Activated CD8-positive, alpha-beta memory T cell treated with anti-CD3 and anti-CD28 coated beads, Interleukin-2, amount 10 ng/mL, durations not matched to agents 7 days and 5 days (primary cell): ENCODE measurements around the gene ABCD3. TPM values are rescaled to one million over a fixed set of nuclear protein-coding genes. Genes with fewer than 3 reads are reported as not detected.
"Not testable (repeated sequence)": the region's sequence is repeated elsewhere in the genome, so short reads cannot be mapped to it uniquely, and the experiment has no call there.

ENCODE experiments used
- ATAC-seq: fragments of 150-1000 bp; cut with Tn5 transposase; one replicate; pipeline ENCODE4 v1.10.0; 2021; ENCODE audit warnings: moderate library complexity
- CTCF ChIA-PET: fragments of 350-600 bp; sonication (Branson Sonifier 250); formaldehyde crosslinking; loops from one replicate; lab custom pipeline; 2021; ENCODE audit warnings: antibody characterized with exemption; lab: Charles Lee
- DNase-seq: peaks from one replicate; pipeline ENCODE4 v3.0.0-alpha.2; 2020
- H3K27ac Mint-ChIP-seq: one replicate; pipeline ENCODE4 v1.8.0; 2021; ENCODE audit warnings: mild to moderate bottlenecking, mixed read lengths
- H3K27me3 Mint-ChIP-seq: one replicate; pipeline ENCODE4 v1.8.0; 2021; ENCODE audit warnings: mixed read lengths
- H3K36me3 Mint-ChIP-seq: one replicate; pipeline ENCODE4 v1.8.0; 2021; ENCODE audit warnings: mild to moderate bottlenecking, mixed read lengths
- H3K4me1 Mint-ChIP-seq: one replicate; pipeline ENCODE4 v1.8.0; 2021; ENCODE audit warnings: mixed read lengths
- H3K4me3 Mint-ChIP-seq: one replicate; pipeline ENCODE4 v1.8.0; 2021; ENCODE audit warnings: mild to moderate bottlenecking, moderate library complexity, mixed read lengths
- H3K9me3 Mint-ChIP-seq: one replicate; pipeline ENCODE4 v1.8.0; 2022; ENCODE audit warnings: low read depth, mixed read lengths
- total RNA-seq, 2 experiments: library from RNA; stranded (reverse); gene quantifications; one replicate each; pipeline ENCODE4 v1.2.3, GENCODE V29; 2021

The ABCD3 gene
- total RNA-seq, 2 experiments from 2014 or later, result 21.2 to 22.6 TPM

DNA sequence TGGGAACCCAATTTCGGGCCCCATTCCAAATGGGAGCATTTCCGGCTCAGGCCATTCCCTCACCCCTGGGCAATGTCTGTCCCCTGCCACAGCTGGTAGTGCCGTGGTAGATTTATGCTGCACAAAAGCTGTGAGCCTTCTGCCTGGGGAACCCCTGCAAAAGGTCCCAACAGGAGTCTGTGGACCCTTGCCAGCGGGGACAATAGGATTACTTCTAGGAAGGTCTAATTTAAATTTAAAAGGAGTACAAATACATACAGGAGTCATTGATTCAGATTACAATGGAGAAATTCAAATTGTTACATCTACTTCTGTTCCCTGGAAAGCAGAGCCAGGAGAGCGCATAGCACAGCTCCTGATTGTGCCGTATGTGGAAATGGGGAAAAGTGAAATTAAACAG, 28.0 kb downstream of the ABCD3 start:
- CTCF ChIA-PET, DNase-seq, H3K4me1 Mint-ChIP-seq, H3K4me3 Mint-ChIP-seq, H3K27ac Mint-ChIP-seq, ATAC-seq, H3K27me3 Mint-ChIP-seq: not testable (repeated sequence)
- peaks cover 40% of the 10 kb centered on the region for H3K9me3 Mint-ChIP-seq
- peaks cover 47% of the 10 kb centered on the region for H3K36me3 Mint-ChIP-seq

DNA sequence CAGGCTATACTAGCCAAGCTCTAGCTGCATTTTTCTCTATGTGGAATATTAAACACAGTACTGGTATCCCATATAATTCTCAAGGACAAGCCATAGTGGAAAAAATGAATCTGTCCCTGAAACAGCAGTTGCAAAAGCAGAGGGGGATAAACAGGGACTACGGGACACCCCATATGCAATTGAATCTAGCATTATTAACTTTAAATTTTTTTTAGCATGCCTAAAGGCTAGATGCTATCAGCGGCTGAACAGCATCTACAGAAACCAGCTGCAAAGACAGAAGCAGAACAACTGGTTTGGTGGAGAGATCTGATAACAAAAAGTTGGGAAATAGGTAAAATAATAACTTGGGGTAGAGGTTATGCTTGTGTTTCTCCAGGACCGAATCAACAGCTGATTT, 30.6 kb downstream of the ABCD3 start:
- CTCF ChIA-PET, ATAC-seq, DNase-seq, H3K27ac Mint-ChIP-seq, H3K27me3 Mint-ChIP-seq, H3K4me3 Mint-ChIP-seq, H3K4me1 Mint-ChIP-seq: not testable (repeated sequence)
- Mint-ChIP-seq H3K36me3 (peaks cover 46% of the 10 kb centered on the region), H3K9me3 (peaks cover 39% of the 10 kb centered on the region)

DNA sequence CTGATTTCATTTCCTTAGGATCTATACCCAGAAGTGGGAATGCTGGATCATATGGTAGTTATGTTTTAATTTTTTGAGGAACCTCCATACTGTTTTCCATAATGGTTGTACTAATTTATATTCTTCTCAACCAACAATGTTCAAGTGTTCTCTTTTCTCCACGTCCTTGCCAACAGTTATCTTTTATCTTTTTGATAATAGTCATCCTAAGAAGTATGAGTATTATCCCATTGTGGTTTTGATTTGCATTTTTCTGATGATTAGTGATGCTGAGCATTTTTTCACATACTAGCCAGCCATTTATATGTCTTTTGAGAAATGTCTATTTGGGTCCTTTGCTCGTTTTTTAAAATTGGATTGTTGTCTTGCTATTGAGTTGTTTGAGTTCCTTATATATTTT, 38.5 kb downstream of the ABCD3 start:
- CTCF ChIA-PET, result interaction anchor here (0.8 kb wide), 1 partner anchor 344 kb away, joined by 6 read pairs; no protein-coding TSS in a partner anchor
- ATAC-seq (no peak), DNase-seq (no peak)
- Mint-ChIP-seq H3K4me3 (no peak overlapping the region), H3K36me3 (peaks cover 24% of the 10 kb centered on the region), H3K27ac (no peak overlapping the region), H3K9me3 (peaks cover 6% of the 10 kb centered on the region), H3K4me1 (no peaks in the 10 kb centered on the region), H3K27me3 (no peaks in the 10 kb centered on the region)

DNA sequence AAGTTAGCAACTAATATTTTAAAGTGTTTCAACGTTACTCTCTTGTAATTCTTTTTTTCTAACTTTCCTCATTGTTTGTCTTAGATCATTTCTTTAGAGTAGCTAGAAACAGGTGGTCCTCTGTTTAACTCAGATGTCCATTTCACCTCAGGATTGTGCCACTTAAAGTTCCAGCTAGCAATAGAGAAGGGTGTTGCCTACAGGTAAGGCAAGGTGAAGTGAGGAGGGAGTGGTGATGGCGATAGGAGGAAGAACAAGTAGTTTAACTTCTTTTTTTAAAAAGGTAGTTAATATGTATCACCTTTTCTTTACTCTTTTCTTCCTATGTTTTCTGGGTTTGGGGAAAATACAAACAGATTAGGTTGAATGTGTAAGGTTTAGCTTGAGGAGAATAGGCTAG, 44.4 kb downstream of the ABCD3 start:
- no peaks in the 10 kb centered on the region for H3K27me3 Mint-ChIP-seq
- H3K9me3 Mint-ChIP-seq, result no peaks in the 10 kb centered on the region
- ATAC-seq (no peak), DNase-seq (no peak)
- CTCF ChIA-PET, result interaction anchor here (0.9 to 2.2 kb wide), 4 partner anchors 10 to 417 kb away, joined by 3 to 7 read pairs (median 5); no protein-coding TSS in a partner anchor
- H3K4me1 Mint-ChIP-seq, result no peaks in the 10 kb centered on the region
- H3K4me3 Mint-ChIP-seq, result no peak overlapping the region
- no peak overlapping the region for H3K27ac Mint-ChIP-seq
- peaks cover 9% of the 10 kb centered on the region for H3K36me3 Mint-ChIP-seq

DNA sequence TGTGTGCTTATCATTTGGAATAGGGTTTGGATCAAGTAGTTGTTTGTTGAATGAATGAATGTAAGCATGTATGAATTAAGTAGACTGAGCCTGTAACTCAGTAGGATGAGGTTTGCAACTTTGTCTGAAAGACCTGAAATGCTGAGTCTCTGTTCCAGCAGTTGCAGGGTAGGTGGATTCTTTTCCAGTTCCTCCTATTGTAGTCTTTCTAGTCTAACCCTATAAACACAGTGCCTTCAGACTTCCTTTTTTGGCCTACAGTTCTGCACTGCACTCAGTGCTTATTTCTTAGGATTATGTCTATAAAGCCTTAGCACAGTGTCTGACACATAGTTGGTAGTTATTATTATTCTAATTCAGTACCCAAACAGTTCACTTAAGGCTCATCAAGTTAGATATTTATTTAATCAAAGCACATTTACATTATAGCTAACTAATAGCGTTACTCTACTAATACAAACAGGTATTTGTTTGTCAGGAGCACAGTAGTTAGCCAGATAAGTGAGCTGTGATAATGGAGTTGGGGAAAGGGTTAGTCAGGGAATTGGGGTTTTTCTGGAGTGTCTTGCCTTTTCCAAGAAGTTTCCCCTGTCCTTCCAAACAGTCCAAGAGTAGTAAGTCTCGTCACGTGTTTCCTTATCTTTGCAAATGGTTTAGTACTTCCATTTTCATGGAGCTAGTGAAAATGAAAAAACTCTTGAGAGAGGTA, 45.0 kb downstream of the ABCD3 start:
- Mint-ChIP-seq H3K27ac (no peak overlapping the region), H3K4me3 (no peak overlapping the region), H3K36me3 (peaks cover 9% of the 10 kb centered on the region), H3K9me3 (no peaks in the 10 kb centered on the region), H3K27me3 (no peaks in the 10 kb centered on the region), H3K4me1 (no peaks in the 10 kb centered on the region)
- DNase-seq (no peak), ATAC-seq (no peak)
- CTCF ChIA-PET, result interaction anchor here (0.8 to 2.5 kb wide), 12 partner anchors 8 to 424 kb away, joined by 3 to 13 read pairs (median 5); no protein-coding TSS in a partner anchor

DNA sequence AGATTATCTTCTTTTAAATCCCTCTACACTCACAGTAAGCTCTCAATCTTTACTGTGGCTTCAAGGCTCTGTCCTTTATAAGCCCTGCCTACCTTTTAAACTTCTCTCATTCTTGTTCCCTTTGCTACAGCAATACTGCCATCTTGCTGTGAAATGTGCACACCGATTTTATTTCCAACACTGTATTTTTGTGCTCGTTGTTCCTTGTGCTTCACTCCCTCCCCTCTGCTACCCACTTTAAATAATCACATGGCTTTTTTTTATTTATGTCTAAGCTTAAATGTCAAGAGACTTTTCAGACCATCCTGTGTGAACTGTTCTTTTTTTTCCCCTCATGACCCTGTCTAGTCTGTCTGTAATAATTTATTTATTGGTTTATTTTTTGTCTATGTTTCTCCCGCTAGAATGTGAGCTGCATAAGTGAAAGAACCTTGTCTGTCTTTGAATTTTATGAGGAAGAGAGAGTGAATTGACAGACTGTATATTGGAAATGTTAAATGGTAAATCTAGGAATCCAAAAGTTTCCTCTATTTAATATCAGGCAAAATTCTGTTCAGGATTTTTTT, 45.7 kb downstream of the ABCD3 start:
- Mint-ChIP-seq H3K9me3 (no peaks in the 10 kb centered on the region), H3K27me3 (no peaks in the 10 kb centered on the region), H3K4me1 (no peaks in the 10 kb centered on the region), H3K36me3 (peaks cover 9% of the 10 kb centered on the region), H3K4me3 (no peak overlapping the region), H3K27ac (no peak overlapping the region)
- no peak for ATAC-seq
- no peak for DNase-seq
- CTCF ChIA-PET, result interaction anchor here (0.8 to 2.5 kb wide), 14 partner anchors 9 to 424 kb away, joined by 3 to 13 read pairs (median 5); no protein-coding TSS in a partner anchor

DNA sequence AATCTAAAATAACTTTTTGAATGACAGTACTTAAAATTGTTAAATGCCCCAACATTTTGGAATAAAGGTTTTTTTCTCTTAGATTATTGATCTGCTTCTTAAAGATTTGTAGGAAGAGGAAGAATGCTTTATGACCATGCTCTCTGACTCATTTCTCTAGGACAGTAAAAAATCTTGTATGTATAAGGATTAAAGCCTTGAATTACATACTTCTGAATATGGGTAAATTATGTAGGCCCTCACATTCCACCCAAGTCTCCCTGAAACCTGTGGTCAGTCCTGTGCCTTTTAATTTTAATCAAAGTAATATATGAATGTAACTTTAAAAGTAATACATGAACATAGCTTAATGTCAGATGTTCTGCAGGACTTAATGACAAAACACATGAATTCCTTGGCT, 50.5 kb downstream of the ABCD3 start:
- DNase-seq, result no peak
- Mint-ChIP-seq H3K27me3 (no peaks in the 10 kb centered on the region), H3K27ac (no peak overlapping the region), H3K9me3 (no peaks in the 10 kb centered on the region), H3K4me3 (no peak overlapping the region), H3K4me1 (no peaks in the 10 kb centered on the region), H3K36me3 (peaks cover 6% of the 10 kb centered on the region)
- CTCF ChIA-PET, result no interaction called here
- ATAC-seq, result no peak

DNA sequence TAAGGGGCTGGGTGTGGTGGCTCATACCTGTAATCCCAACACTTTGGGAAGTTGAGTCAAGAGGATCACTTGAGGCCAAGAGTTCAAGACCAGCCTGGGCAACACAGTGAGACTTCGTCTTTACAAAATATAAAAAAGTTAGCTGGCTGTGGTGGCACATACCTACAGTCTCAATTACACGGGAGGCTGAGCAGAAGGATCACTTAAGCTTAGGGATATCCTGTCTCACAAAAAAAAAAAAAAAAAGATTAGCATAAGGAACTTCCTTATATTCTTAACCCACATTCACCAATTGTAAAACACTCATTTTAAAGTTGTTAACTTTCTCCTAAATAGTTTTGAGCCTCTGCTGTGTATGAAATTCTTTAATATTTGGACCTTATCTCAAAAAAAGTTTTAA, 53.1 kb downstream of the ABCD3 start:
- Mint-ChIP-seq H3K9me3 (no peaks in the 10 kb centered on the region), H3K4me1 (no peaks in the 10 kb centered on the region), H3K36me3 (peaks cover 7% of the 10 kb centered on the region), H3K27ac (no peak overlapping the region), H3K4me3 (no peak overlapping the region), H3K27me3 (no peaks in the 10 kb centered on the region)
- no peak for ATAC-seq
- DNase-seq, result no peak
- CTCF ChIA-PET, result interaction anchor here (1.0 to 1.5 kb wide), 2 partner anchors 9 to 331 kb away, joined by 3 to 4 read pairs; no protein-coding TSS in a partner anchor

DNA sequence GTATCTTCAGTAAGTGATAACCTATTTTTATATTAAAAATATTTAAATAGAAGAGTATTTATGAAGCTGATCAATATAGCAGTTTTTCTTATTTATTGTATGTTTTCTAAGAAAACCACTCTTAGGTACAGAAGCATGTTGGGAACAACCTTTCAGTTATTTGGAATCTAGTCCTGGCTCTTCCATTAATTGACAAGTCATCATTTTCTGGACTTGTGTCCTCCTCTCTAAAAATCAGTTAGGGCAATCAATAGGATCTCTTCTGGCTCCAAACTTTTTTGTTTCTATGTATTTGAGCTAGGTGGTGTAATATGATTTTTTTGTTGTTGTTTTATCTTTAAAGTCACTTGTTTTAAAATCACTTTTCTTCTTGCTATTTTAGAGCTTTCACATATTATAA, 57.0 kb downstream of the ABCD3 start:
- Mint-ChIP-seq H3K9me3 (no peaks in the 10 kb centered on the region), H3K4me1 (peaks cover 4% of the 10 kb centered on the region), H3K4me3 (no peak overlapping the region), H3K27ac (no peak overlapping the region), H3K27me3 (no peaks in the 10 kb centered on the region), H3K36me3 (peaks cover 10% of the 10 kb centered on the region)
- no peak for ATAC-seq
- DNase-seq, result no peak
- CTCF ChIA-PET, result interaction anchor here (1.6 to 1.7 kb wide), 2 partner anchors 10 to 331 kb away, joined by 5 read pairs; no protein-coding TSS in a partner anchor

DNA sequence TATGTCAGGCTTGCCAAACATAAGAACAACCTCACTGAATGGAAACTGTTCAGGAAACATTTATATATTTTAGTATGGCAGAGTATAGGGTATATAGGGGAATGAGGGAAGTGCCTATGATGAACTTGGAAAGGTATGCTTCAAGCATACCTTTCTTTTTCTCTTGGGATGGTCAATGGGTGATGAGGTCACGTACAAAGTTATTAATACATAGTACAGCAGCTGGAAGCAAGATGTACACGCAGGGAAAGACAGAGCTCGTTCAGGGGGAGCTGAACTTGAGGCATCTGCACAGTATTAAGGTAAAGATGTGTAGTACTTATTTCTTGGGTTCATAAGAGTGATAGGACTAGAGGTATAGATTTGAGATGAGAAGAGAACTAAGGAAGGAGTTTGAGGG, 61.5 kb downstream of the ABCD3 start:
- CTCF ChIA-PET, result interaction anchor here (0.9 to 2.4 kb wide), 2 partner anchors 326 to 564 kb away, joined by 3 to 47 read pairs; no protein-coding TSS in a partner anchor
- Mint-ChIP-seq H3K36me3 (peaks cover 14% of the 10 kb centered on the region), H3K9me3 (no peaks in the 10 kb centered on the region), H3K4me3 (no peak overlapping the region), H3K27me3 (no peaks in the 10 kb centered on the region), H3K4me1 (peaks cover 4% of the 10 kb centered on the region), H3K27ac (no peak overlapping the region)
- ATAC-seq, result no peak
- DNase-seq, result no peak

DNA sequence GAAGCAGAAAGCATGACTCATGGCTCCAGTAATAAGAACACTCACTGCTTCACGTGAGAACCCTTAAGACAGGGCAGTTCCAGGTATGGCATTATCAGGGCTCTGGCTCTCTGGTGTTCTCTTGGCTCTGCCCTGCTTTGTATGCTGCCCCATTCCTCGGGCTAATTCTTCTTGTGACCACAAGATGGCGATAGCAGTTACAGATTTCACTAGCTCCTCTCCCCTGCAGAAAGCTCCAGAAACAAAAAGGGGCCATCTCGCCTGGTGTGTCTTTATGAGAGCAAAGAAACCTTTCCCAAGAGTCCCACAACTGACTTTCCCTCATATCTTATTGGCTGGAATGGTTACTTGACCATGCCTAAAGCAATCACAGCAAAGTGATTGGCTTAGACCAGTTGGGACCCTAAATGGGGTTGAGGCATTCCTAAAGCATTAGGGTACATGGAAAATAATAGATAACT, 63.3 kb downstream of the ABCD3 start:
- H3K27me3 Mint-ChIP-seq, result no peaks in the 10 kb centered on the region
- H3K4me3 Mint-ChIP-seq, result no peak overlapping the region
- DNase-seq, result peak; percentile 51
- CTCF ChIA-PET, result interaction anchor here (0.6 to 2.5 kb wide), 10 partner anchors 12 to 324 kb away, joined by 3 to 47 read pairs (median 3); no protein-coding TSS in a partner anchor
- no peak overlapping the region for H3K27ac Mint-ChIP-seq
- ATAC-seq, result peak; percentile 84
- H3K4me1 Mint-ChIP-seq, result peaks cover 3% of the 10 kb centered on the region
- H3K36me3 Mint-ChIP-seq, result peaks cover 9% of the 10 kb centered on the region
- H3K9me3 Mint-ChIP-seq, result no peaks in the 10 kb centered on the region

DNA sequence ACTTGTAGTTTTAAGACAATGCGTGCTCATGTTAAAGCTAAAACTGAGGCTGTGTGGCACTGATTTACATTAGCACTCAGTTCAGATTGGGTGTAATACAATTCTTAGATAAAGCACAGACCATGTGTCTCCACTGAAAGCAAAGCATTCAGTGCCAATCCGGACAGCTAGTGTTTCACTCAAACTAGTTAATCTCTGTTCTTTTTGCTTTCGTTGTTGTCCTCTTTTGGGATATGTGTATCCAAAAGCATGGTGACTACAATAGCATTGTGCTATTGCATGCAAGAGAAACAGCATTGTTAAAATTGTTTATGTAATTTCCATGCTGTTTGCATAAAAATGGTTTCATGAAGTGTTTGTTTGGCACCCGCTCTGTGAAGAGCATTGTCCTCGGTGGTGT, 68.8 kb downstream of the ABCD3 start:
- H3K4me3 Mint-ChIP-seq, result no peak overlapping the region
- peaks cover 17% of the 10 kb centered on the region for H3K36me3 Mint-ChIP-seq
- no peak overlapping the region for H3K27ac Mint-ChIP-seq
- DNase-seq (no peak), ATAC-seq (no peak)
- no peaks in the 10 kb centered on the region for H3K27me3 Mint-ChIP-seq
- CTCF ChIA-PET, result interaction anchor here (0.9 to 1.3 kb wide), 2 partner anchors 10 to 319 kb away, joined by 3 to 4 read pairs; no protein-coding TSS in a partner anchor
- no peaks in the 10 kb centered on the region for H3K4me1 Mint-ChIP-seq
- no peaks in the 10 kb centered on the region for H3K9me3 Mint-ChIP-seq

DNA sequence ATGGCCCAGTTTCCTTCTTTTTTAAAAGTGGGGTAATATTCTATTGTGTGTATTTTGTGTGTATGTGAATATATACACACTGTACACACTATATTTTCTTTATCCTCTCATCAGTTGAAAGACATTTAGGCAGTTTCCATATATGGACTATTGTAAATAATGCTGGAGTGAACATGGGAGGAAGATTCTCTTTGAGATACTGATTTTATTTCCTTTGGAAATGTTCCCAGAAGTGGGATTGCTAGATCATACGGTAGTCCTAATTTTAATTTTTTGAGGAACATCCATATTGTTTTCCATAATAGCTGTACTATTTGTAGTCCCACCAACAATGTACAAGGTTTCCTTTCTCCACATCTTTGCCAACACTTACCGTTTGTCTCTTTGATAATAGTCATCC, 72.4 kb downstream of the ABCD3 start:
- no peak for ATAC-seq
- Mint-ChIP-seq H3K27me3 (no peaks in the 10 kb centered on the region), H3K27ac (no peak overlapping the region), H3K4me3 (no peak overlapping the region), H3K4me1 (no peaks in the 10 kb centered on the region), H3K36me3 (peaks cover 18% of the 10 kb centered on the region), H3K9me3 (no peaks in the 10 kb centered on the region)
- CTCF ChIA-PET, result no interaction called here
- DNase-seq, result no peak
